K562 (cell line): ENCODE measurements around the gene PEDS1. TPM values are rescaled to one million over a fixed set of nuclear protein-coding genes. Genes with fewer than 3 reads are reported as not detected.

ENCODE experiments used
- E2F8 ChIP-seq: fragments of 450-650 bp; IDR thresholded peaks from 2 replicates; pipeline ENCODE4 v1.7.1; 2018; ENCODE audit warnings: mild to moderate bottlenecking, low read depth; ENCODE audit not compliant: partially characterized antibody
- JUNB ChIP-seq: fragments of 450-650 bp; formaldehyde crosslinking; conservative IDR thresholded peaks from 2 replicates; pipeline ENCODE4 v1.4.0; 2020; ENCODE audit warnings: mild to moderate bottlenecking
- PREB ChIP-seq: sonication (generic); formaldehyde crosslinking; IDR thresholded peaks from 2 replicates; pipeline ENCODE4 v1.8.1; 2023; ENCODE audit warnings: mild to moderate bottlenecking, missing genetic modification reagents
- ZNF584 ChIP-seq: fragments of 200-800 bp; sonication (Bioruptor generic); IDR thresholded peaks from 2 replicates; pipeline ENCODE4 v1.6.1; 2016; ENCODE audit warnings: low read depth, mild to moderate bottlenecking, missing genetic modification characterization, missing compliant biosample characterization
- polyA plus RNA-seq, 8 experiments: library from polyadenylated mRNA; depleted of rRNA in 4 of 8; stranded (reverse) in 5 of 8; unstranded in 3 of 8; fragments of >200 nt; fragmentation: Nextera tagmentation in 2 of 8; fragmentation: Illumina TruSeq in 1 of 8; extraction: Ambion mirVana in 2 of 8; extraction: Trizol in 1 of 8; gene quantifications; 2 replicates each; pipeline versions ENCODE4 v1.2.1 to v1.2.3, GENCODE V29; 2011 to 2014; ENCODE audit warnings: inconsistent platforms in 1 of 8, missing spikeins in 1 of 8
- total RNA-seq, 7 experiments: library from RNA; depleted of rRNA in 6 of 7; stranded (reverse); fragments of >200 nt in 6 of 7; fragmentation: Illumina TruSeq in 2 of 7; extraction: Trizol in 2 of 7; gene quantifications; 2 replicates each; pipeline versions ENCODE4 v1.2.1 to v1.2.3, GENCODE V29; 2011 to 2021; ENCODE audit warnings: low replicate concordance in 1 of 7
- TF ChIP-seq, protein P1 (sequence below): sonication (generic); formaldehyde crosslinking; IDR thresholded peaks from 2 replicates; pipeline ENCODE4 v1.8.0; 2022; ENCODE audit warnings: mild to moderate bottlenecking, missing genetic modification reagents

The PEDS1 gene
- total and polyA plus RNA-seq, 9 of the 15 experiments (the other 6 are each of a cell fraction or from before 2014, with no cell fraction given): 2.9 to 38.5 (median 24.2) TPM

DNA sequence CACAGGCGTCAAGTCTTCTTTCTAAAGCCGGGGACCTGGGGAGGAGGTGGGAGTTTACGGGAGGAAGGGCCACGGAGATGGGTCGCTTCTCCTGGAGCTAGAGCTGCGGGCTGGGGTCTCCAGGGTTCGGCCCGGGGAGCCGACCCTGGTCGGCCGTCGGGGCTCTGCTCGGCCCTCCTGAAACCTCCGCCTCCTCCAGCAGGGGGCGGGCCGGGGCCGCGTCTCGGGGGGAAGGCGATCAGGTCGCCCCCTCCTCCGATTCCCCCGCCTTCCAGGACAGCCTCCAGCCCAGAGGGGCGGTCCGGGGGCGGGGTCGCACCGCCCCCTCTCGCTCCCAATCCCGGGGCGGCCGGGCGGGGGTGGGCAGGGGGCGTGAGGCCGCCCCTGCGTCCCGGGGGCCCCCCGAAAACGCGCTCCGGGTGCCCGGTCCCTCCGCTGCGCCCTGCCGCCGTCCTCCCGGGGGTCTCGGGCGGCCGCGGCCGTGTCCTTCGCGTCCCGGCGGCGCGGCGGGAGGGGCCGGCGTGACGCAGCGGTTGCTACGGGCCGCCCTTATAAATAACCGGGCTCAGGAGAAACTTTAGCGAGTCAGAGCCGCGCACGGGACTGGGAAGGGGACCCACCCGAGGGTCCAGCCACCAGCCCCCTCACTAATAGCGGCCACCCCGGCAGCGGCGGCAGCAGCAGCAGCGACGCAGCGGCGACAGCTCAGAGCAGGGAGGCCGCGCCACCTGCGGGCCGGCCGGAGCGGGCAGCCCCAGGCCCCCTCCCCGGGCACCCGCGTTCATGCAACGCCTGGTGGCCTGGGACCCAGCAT lies 36.9 kb upstream of the PEDS1 start, which contains the start of gene CEBPB (continued):
- TF ChIP-seq JUNB (CRISPR knock-in tag) (no peak), ZNF584 (CRISPR knock-in tag) (no peak), PREB (no peak), E2F8 (no peak)
- TF ChIP-seq, protein P1, sequence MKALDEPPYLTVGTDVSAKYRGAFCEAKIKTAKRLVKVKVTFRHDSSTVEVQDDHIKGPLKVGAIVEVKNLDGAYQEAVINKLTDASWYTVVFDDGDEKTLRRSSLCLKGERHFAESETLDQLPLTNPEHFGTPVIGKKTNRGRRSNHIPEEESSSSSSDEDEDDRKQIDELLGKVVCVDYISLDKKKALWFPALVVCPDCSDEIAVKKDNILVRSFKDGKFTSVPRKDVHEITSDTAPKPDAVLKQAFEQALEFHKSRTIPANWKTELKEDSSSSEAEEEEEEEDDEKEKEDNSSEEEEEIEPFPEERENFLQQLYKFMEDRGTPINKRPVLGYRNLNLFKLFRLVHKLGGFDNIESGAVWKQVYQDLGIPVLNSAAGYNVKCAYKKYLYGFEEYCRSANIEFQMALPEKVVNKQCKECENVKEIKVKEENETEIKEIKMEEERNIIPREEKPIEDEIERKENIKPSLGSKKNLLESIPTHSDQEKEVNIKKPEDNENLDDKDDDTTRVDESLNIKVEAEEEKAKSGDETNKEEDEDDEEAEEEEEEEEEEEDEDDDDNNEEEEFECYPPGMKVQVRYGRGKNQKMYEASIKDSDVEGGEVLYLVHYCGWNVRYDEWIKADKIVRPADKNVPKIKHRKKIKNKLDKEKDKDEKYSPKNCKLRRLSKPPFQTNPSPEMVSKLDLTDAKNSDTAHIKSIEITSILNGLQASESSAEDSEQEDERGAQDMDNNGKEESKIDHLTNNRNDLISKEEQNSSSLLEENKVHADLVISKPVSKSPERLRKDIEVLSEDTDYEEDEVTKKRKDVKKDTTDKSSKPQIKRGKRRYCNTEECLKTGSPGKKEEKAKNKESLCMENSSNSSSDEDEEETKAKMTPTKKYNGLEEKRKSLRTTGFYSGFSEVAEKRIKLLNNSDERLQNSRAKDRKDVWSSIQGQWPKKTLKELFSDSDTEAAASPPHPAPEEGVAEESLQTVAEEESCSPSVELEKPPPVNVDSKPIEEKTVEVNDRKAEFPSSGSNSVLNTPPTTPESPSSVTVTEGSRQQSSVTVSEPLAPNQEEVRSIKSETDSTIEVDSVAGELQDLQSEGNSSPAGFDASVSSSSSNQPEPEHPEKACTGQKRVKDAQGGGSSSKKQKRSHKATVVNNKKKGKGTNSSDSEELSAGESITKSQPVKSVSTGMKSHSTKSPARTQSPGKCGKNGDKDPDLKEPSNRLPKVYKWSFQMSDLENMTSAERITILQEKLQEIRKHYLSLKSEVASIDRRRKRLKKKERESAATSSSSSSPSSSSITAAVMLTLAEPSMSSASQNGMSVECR (CRISPR knock-in tag): peak; percentile 79; the same call in 1 of the 2 replicates
